ENCODE results near the gene DAPK2. TPM values are rescaled to one million over a fixed set of nuclear protein-coding genes. Genes with fewer than 3 reads are reported as not detected.

The DAPK2 gene
- total and polyA plus RNA-seq, 8 donors = 18.3 to 59.3 (median 24.2) TPM

- no peak for DNase-seq
- Histone ChIP-seq H3K9me3 (no peaks in the 10 kb centered on the region), H3K36me3 (no peaks in the 10 kb centered on the region), H3K27ac (no peak overlapping the region), H3K4me3 (no peak overlapping the region), H3K4me1 (peaks cover 0 to 15% of the 10 kb centered on the region in 2 donors), H3K27me3 (no peaks in the 10 kb centered on the region)
- ATAC-seq = no peak
- no peak for TF ChIP-seq CTCF (IDR thresholded peaks at IDR 0.05)
- intact Hi-C loops (cut with DNase I) = no loop called here
These were observed 165.5 kb downstream of the DAPK2 start for GRCh38 chr15:63880744-63881143.

DNA sequence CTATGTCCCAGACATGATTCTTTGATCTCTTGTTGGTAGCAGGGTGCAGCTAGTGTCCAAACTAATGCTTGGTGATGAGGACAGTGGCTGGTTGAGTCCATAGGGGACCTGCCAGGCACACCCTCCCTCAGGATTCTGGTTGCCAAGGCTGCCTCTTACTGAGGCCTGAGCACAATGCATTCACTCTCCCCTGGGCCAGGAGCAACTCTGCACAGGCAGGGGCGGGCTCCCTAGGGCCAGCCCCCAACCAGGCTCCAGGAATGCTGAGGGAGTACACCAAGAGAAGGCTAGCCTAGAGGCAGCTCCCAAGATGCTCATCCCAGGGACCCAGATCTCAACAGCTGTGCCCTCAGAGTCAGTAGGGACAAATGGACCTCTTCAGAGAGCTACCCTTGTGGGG, 166.3 kb downstream of the DAPK2 start:
- intact Hi-C loops (cut with DNase I) = no loop called here
- ATAC-seq = no peak
- no peaks in the 10 kb centered on the region for H3K36me3 ChIP-seq
- no peak overlapping the region for H3K27ac ChIP-seq
- no peak for TF ChIP-seq CTCF (IDR thresholded peaks at IDR 0.05)
- H3K9me3 ChIP-seq = no peaks in the 10 kb centered on the region
- no peaks in the 10 kb centered on the region for H3K27me3 ChIP-seq
- peaks cover 0 to 15% of the 10 kb centered on the region in 2 donors for H3K4me1 ChIP-seq
- H3K4me3 ChIP-seq = no peak overlapping the region
- no peak for DNase-seq

GRCh38 chr15:63879211-63879610, 167.1 kb downstream of the DAPK2 start:
- H3K4me3 ChIP-seq = no peak overlapping the region
- H3K36me3 ChIP-seq = no peaks in the 10 kb centered on the region
- no peak overlapping the region for H3K27ac ChIP-seq
- DNase-seq (no peak), ATAC-seq (no peak)
- no peaks in the 10 kb centered on the region for H3K27me3 ChIP-seq
- H3K4me1 ChIP-seq = peaks cover 0 to 15% of the 10 kb centered on the region in 2 donors
- intact Hi-C loops (cut with DNase I) = no loop called here
- no peak for TF ChIP-seq CTCF (IDR thresholded peaks at IDR 0.05)
- no peaks in the 10 kb centered on the region for H3K9me3 ChIP-seq

- no peaks in the 10 kb centered on the region for H3K36me3 ChIP-seq
- H3K27ac ChIP-seq = no peak overlapping the region
- no peaks in the 10 kb centered on the region for H3K9me3 ChIP-seq
- no peak for DNase-seq
- intact Hi-C loops (cut with DNase I) = no loop called here
- peak; percentile 36 for ATAC-seq
- H3K4me3 ChIP-seq = no peak overlapping the region
- H3K4me1 ChIP-seq = peaks cover 0 to 15% of the 10 kb centered on the region in 2 donors
- TF ChIP-seq CTCF (IDR thresholded peaks at IDR 0.05) = no peak
- no peaks in the 10 kb centered on the region for H3K27me3 ChIP-seq
These were observed 168.5 kb downstream of the DAPK2 start for GRCh38 chr15:63877713-63878271.

- Histone ChIP-seq H3K36me3 (no peaks in the 10 kb centered on the region), H3K27me3 (no peaks in the 10 kb centered on the region), H3K4me1 (peaks cover 0 to 7% of the 10 kb centered on the region in 2 donors), H3K9me3 (no peaks in the 10 kb centered on the region), H3K4me3 (no peak overlapping the region), H3K27ac (no peak overlapping the region)
- no peak for TF ChIP-seq CTCF (IDR thresholded peaks at IDR 0.05)
- DNase-seq (no peak), ATAC-seq (no peak)
- intact Hi-C loops (cut with DNase I) = no loop called here
These were observed 170.1 kb downstream of the DAPK2 start for GRCh38 chr15:63876085-63876662.
